Right kidney (tissue), 1 donor: ENCODE results near the gene IPO7.

Source experiments
- DNase-seq: peaks from one replicate; pipeline ENCODE4 v3.0.0-alpha.2; 2016

IPO7 gene

DNA sequence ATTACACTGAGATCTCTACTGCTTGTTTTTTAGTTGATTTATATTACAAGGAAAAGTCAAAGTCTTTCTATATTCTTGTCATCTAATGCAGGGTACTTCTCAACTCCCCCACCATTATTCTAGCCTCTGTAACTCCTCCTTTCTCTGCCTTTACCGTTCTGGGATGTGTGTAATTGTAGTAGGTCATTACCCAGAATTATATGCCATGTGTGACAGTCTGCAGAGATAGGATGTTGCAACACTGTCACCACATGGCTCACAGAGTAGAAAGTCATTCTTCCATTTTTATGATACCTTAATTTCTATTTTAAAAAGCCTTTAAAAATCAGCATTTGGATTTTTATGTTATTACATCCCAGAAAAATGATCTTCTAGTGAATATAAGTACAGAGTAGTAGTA is 109.0 kb downstream of the IPO7 start:
- no peak for DNase-seq

DNA sequence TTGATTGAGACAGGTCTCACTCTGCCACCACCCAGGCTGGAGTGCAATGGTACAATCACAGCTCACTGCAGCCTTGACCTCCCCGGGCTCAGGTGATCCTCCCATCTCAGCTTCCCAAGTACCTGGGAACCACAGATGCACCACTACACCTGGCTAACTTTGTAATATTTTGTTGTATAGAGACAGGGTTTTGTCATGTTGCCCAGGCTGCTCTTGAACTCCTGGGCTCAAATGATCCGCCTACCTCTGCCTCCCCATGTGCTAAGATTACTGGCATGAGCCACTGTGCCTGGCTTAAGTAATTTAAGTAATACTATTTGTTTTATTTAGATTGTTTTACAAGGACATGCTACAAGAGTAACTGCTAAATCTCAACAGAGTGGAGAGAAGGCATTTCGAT is 109.9 kb downstream of the IPO7 start:
- no peak for DNase-seq

GRCh38 chr11:9495803-9496514 is 111.5 kb downstream of the IPO7 start:
- no peak for DNase-seq
